IPS-18c (cell line): Measurements from ENCODE around the gene ERVFRD-1.
A peak's percentile ranks its signal among the peaks of the same experiment; 100 is the strongest.
"Not testable (repeated sequence)": the region's sequence is repeated elsewhere in the genome, so short reads cannot be mapped to it uniquely, and the experiment has no call there.

Experiments
- H3K4me3 ChIP-seq: 2 replicates; pipeline ENCODE4 v1.7.0; 2013; ENCODE audit warnings: low read depth, mild to moderate bottlenecking, low read length, moderate library complexity; ENCODE audit not compliant: insufficient read depth
- H3K9me3 ChIP-seq: one replicate; pipeline ENCODE4 v1.6.1; 2013; ENCODE audit warnings: mild to moderate bottlenecking, low read length, moderate library complexity; ENCODE audit not compliant: control insufficient read depth, insufficient read depth

ERVFRD-1 gene

DNA sequence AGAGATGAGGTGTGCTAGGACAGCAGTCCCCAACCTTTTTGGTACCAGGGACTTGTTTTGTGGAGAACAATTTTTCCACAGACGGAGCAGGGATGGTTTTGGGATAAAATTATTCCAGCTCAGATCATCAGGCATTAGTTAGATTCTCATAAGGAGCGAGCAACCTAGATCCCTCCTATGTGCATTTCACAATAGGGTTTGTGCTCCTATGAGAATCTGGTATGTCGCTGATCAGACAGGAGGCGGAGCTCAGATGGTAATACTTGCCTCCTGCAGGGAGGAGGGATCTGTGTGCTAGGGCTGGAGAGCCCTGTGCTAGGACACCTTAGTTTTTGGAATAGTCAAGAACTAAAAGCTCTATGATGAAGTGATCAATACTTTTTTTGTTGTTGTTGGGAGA, 15.4 kb downstream of the ERVFRD-1 start:
- H3K4me3 ChIP-seq: no peak overlapping the region
- no peaks in the 10 kb centered on the region for H3K9me3 ChIP-seq

DNA sequence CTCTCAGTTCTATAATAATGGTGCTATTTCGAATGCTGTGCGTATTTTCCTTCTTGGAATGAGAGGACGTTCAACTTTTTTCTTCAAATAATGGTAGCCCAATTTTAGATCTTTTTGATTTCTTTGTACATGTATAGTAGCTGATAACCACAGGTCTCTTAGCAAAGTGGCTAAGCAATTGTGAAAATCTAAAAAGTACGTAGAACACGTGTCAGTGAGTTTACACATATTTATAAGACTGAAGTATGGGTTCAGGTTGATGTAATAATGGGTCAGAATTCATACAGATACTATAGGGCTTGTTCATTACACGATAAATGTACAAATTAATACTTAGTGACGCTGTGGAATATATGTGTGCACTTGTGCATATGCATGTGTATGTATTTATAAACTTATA, 16.6 kb downstream of the ERVFRD-1 start:
- H3K9me3 ChIP-seq: no peaks in the 10 kb centered on the region
- peak overlapping the region; percentile 93 for H3K4me3 ChIP-seq

DNA sequence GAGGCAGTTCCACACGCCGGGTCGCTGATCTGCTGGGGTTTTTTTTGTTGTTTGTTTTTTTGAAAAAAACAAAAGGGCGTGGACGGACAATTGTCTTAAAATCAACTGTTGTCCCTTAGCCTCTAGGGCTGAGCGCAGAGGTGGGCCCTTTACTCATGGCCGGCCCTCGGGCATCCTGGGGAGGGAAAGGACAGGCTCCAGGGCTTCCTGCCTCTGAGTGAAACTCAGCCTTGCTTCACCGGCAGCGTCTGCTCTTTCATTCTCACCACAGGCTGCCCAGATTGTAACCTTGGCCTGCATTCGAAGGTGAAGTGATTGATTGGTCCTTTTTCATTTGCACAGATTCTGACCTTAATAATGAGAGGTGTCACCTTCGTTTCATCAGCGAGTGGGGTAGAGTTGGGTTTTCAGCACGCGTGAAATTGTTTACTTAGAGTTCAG, 17.1 kb downstream of the ERVFRD-1 start:
- Histone ChIP-seq H3K4me3 (peak overlapping the region; percentile 93), H3K9me3 (no peaks in the 10 kb centered on the region)

DNA sequence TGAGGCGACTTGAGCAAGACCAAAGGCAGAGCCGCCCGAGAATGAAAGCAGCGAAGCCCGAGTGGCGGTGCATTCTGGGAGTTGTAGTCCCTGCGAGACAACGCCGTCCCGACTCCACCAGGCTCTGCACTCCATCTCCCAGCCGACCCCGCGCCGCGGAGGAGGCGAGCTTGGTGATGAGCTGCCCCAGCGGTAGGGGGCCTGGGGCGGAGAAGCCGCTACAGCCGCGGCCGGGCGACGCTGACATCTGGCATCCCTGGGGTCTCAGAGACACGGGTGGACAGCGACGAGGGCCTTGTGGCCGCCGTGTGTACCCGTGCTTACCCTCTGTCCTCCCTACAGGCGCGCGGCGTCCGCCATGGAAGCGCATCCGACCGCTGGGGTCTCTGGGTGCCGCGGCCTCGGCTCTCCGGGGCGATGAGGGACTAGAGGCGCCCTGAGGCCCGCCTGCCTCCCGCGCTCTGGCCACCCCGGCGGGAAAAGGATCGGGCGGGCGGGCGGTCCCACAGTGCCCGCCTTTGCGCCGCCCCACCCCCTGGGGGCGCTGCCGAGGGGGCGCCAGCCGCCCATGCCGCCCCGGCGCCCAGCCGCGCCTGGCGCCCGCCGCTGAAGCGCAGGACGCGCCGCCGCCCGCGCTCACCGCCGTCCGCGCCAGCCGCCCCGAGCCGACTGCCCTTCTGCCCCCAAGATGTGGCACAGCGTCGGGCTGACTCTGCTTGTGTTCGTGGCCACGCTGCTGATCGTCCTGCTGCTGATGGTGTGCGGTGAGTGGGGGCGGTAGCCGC, 17.7 kb downstream of the ERVFRD-1 start, which contains the start of gene SMIM13:
Gene SMIM13, plus strand, starts transcription at position 209 of the 785 bp plus-strand sequence. Its CDS starts 480 bp downstream, at position 689.
- Histone ChIP-seq H3K4me3 (peak within 1 kb of the TSS; percentile 93), H3K9me3 (no peaks in the 10 kb centered on the region)

DNA sequence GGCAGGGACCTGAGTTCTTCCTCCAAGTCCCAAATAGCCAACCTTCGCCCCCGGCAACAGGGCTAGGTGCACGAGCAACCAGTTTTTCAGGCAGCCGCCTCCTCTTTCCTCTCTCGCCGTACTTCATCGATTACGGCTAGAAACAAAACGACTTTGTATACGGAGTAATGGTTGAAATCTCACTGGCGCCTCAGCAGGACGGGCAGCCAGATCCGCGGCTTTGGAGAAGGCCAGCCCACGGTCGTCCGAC, 18.2 kb downstream of the ERVFRD-1 start:
- no peaks in the 10 kb centered on the region for H3K9me3 ChIP-seq
- H3K4me3 ChIP-seq: peak overlapping the region; percentile 93

DNA sequence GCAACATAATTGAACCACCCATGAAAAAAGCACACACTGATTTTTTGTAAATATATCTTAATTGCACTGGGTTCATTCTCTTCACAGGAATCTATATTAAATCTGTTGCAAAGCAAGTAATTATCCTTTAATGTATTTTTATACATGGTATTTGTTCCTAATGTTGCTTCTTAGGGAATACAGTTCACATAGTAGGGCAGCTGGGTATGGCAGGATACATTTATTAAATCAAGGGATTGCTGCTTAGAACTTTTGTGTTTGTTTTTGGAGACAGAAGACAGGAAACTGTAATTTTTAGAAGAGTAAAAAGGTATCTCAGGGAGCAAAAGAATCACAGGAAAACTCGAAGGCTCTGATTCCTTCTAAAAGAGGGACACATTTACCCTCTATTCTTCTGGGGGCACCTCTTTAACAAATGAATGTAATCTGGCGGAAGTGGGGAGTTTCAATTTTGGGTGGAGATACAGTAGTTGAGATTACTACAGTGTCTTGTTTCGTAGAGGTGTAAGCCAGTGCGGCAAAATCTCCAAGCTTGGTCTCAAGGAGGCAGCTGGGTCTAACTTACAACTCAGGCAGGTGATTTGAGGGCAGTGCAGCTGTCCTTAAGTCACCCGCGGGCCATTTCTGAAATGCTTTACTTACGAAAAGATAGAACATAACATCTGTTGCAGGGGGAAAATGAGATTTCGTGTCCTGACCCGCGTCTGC, 18.7 kb downstream of the ERVFRD-1 start:
- H3K9me3 ChIP-seq: no peaks in the 10 kb centered on the region
- peak overlapping the region; percentile 93 for H3K4me3 ChIP-seq

DNA sequence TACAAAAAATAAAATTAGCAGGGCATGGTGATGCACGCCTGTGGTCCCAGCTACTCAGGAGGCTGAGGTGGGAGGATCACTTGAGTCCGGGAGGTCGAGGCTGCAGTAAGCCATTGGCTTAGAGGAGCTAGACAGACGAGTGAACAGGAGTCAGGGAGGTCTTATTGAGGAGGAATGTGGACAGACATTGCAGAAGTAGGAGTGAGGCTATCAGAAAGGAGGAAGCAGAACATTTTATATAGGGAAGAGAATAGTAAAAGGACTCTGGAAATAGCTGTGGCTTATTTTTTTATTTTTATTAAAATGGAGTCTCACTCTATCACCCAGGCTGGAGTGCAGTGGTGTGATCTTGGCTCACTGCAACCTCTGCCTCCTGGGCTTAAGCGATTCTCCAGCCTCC, 20.4 kb downstream of the ERVFRD-1 start:
- not testable (repeated sequence) for H3K9me3 ChIP-seq, H3K4me3 ChIP-seq

DNA sequence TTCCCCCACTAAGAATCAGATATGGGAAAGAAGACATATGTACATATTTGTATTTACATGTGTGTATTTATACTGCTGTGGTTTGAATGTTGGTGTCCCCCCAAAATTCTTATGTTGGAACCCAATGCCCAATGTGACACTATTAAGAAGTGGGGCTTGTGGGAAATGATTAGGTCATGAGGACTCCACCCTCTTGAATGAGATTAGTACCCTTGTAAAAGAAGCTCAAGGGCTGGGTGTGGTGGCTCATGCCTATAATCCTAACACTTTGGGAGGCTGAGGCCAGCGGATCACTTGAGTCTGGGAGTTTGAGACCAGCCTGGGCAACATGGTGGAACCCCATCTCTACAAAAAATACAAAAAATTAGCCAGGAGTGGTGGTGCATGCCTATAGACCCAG, 21.8 kb downstream of the ERVFRD-1 start:
- H3K4me3 ChIP-seq: no peak overlapping the region
- H3K9me3 ChIP-seq: no peaks in the 10 kb centered on the region

DNA sequence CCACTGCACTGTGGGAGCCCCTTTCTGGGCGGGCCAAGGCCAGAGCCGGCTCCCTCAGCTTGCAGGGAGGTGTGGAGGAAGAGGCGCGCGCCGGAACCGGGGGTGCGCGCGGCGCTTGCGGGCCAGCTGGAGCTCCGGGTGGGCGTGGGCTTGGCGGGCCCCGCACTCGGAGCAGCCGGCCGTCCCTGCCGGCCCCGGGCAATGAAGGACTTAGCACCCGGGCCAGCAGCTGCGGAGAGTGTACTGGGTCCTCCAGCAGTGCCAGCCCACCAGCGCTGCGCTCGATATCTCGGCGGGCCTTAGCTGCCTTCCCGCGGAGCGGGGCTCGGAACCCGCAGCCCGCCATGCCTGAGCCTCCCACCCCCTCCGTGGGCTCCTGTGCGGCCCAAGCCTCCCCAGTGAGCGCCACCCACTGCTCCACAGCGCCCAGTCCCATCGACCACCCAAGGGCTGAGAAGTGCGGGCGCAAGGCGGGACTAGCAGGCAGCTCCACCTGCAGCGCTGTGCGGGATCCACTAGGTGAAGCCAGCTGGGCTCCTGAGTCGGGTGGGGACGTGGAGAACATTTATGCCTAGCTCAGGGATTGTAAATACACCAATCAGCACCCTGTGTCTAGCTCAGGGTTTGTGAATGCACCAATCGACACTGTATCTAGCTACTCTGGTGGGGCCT, 24.2 kb downstream of the ERVFRD-1 start:
- H3K4me3 ChIP-seq, H3K9me3 ChIP-seq: not testable (repeated sequence)

DNA sequence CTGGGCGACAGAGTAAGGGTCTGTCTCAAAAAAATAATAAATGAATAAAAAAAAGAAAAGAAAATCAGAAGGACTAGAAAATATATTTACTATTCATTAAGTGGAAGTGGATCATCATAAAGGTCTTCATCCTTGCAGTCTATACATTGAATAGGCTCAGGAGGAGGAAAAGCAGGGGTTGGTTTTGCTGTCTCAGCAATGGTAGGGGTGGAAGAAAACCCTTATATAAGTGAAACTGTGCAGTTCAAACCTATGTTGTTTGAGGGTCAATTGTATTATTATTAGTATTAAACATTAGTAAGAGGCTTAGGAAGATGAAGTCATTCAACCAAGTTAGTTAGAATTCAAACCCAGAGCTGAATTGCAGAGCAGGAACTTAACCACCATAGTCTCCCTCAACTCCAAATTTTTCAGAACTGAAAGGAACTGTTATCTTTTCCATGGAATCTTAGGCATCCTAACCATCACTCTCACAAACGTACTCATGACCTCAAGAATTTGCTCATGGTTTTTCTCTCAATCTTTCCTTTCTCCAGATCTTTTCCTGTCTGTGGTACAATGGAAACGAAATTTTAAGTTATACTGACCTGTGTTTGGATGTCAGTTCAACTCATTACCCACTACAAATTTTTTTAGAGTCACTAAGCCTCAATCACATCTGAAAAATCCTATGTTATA, 25.6 kb downstream of the ERVFRD-1 start:
- Histone ChIP-seq H3K4me3 (no peak overlapping the region), H3K9me3 (no peaks in the 10 kb centered on the region)

DNA sequence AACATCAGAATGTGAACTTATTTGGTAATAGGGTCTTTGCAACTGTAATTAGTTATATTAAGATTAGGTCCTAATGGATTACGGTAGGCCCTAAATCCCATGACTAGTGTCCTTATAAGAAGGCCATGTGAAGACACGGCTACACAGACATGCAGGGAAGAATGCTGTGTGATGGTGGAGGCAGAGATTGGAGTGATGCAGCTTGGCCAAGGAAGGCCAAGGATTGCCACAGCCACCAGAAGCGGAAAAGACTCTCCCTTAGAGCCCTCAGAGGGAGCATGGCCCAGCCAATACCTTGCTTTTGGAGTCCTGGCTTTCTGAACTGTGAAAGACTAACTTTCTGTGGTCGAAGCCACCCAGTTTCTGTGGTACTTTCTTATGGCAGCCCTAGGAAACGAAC, 27.6 kb downstream of the ERVFRD-1 start:
- H3K9me3 ChIP-seq: no peaks in the 10 kb centered on the region
- no peak overlapping the region for H3K4me3 ChIP-seq

DNA sequence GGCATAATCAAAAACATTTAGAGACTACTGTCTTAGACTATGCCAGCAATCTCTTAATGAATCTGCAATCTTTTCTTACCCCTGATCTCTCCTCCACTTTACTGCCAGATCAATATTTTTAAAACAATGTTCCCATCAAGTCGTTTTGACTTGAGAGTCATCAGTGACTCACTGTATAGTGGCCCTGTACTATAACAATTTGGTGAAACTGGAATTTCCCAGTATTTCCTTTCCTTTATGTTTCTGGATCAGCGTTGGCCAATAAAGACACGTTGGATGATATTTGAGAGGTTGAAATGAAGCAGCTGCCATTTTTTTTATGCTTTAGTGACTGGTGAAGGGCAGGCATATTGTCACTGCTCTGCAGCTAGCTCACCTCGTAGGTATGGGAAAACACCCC, 28.0 kb downstream of the ERVFRD-1 start:
- no peaks in the 10 kb centered on the region for H3K9me3 ChIP-seq
- H3K4me3 ChIP-seq: no peak overlapping the region

DNA sequence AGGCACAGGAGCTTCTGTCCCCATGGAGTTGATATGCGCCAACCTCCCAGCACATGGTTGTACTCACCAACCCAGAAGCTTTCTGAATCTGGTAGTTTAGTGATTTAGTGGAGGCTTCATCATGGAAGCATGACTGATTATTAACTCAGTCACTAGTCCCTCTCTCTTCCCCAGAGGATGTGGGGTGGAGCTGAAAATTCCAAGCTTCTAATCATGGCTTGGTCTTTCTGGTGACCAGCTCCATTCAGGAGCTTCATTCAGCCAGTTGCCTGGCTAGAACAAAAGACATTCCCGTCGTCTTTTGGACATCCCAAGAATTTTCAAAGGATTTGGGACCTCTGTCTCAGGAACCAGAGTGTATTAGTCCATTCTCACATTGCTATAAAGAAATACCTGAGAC, 31.2 kb downstream of the ERVFRD-1 start:
- no peak overlapping the region for H3K4me3 ChIP-seq

DNA sequence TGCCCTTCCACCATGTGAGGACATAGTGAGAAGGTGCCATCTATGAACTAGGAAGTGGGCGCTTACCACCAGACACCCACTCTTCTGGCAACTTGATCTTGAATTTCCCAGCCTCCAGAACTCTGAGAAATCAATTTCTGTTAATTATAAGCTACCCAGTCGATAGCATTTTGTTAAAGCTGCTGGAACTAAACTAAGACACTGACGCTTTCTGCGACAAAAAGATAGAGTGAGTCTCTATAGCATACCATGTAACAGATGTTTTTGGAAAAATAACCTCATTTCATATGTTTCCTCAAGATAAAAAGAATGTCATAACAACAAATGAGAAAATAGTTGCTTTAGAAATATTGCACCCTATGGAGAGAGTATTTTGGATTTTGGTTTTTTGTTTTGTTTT, 33.3 kb downstream of the ERVFRD-1 start:
- Histone ChIP-seq H3K4me3 (no peak overlapping the region), H3K9me3 (no peaks in the 10 kb centered on the region)

More for the DNA sequence above, 31.2 kb downstream of the ERVFRD-1 start:
- H3K9me3 ChIP-seq: no peaks in the 10 kb centered on the region

DNA sequence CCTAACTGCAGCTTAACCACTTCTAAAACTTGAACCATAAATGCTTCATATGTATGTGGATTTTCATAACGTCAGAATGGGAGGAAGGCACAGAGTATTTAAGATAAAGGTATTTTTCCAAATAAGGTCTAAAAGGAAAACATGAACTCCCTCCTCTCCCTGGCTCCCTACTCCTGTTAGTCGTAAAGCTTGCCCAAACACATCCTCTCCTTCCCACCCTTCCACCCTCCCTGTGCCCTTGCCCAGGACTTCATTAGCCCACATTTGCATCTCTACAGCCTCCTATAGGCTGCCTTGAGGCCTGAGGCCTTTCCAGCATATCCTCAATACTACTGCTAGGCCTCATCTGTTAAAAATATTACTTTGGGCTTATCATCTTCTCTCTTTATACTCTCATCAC, 35.0 kb downstream of the ERVFRD-1 start:
- Histone ChIP-seq H3K9me3 (no peaks in the 10 kb centered on the region), H3K4me3 (no peak overlapping the region)

DNA sequence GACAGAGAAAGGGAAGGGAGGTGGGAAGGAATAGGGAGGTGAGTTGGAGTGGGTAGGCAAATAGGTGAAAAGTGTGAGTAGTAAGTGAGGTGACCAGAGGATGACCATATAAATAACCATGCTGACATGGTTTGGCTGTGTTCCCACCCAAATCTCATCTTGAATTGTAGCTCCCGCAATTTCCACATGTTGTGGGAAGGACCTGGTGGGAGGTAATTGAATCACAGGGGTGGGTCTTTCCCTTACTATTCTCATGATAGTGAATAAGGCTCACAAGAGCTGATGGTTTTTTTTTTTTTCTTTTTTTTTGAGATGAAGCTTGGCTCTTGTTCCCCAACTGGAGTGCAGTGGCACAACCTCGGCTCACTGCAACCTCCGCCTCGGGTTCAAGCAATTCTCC, 39.4 kb downstream of the ERVFRD-1 start:
- Histone ChIP-seq H3K4me3 (no peak overlapping the region), H3K9me3 (no peaks in the 10 kb centered on the region)

DNA sequence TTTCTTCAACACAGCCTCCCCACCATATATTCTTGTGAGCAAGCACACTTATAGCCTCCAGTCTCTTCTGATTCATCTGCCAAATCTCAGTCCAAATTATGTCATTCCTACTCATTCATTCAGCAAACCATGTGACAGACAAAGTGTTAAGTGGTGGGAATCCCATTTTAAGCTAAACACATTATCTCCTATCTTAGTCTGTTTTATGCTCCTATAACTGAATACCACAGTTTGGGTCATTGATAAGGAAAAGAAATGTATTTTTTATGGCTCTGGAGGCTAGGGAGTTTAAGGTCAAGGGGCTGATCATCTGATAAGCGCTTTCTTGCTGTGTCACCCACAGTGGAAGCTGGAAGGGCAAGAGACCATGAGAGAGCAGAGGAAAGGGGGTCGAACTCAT, 41.8 kb downstream of the ERVFRD-1 start:
- H3K9me3 ChIP-seq: no peaks in the 10 kb centered on the region
- no peak overlapping the region for H3K4me3 ChIP-seq

DNA sequence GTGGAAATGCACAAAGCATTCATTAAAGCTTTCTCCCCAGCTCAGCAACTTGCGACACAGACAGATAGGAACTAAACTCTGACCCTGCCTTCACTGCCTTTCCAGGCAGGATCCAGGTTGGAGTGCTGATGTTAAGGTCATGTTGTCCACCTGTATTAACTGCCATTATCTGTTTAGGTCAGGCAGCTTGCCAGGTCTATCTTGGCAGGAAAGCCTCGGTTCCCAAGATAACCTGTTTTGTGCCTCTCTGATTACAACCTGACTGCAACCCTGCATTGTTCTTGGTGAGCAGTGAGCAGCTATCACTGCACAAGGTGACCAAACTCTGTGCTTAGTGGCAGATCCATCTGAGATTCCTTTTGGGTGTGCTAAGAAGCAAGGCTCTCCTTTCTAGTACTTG, 44.2 kb downstream of the ERVFRD-1 start:
- no peak overlapping the region for H3K4me3 ChIP-seq
- H3K9me3 ChIP-seq: no peaks in the 10 kb centered on the region
